GM23248 (cell line): ENCODE measurements around the gene WFIKKN2. TPM values are rescaled to one million over a fixed set of nuclear protein-coding genes. Genes with fewer than 3 reads are reported as not detected.

Experiments
- DNase-seq: peaks from one replicate; pipeline ENCODE4 v3.0.0-alpha.2; 2015
- H2AFZ ChIP-seq: fragments of 200-600 bp; sonication (generic); 2 replicates; pipeline ENCODE4 v1.6.1; 2016; ENCODE audit warnings: antibody characterized with exemption
- H3F3A ChIP-seq: fragments of 200-600 bp; sonication (generic); 2 replicates; pipeline ENCODE4 v1.6.1; 2016; ENCODE audit warnings: mild to moderate bottlenecking, antibody characterized with exemption, mixed run types; ENCODE audit not compliant: insufficient read depth
- H3K27ac ChIP-seq: fragments of 200-600 bp; sonication (generic); 2 replicates; pipeline ENCODE4 v1.5.1; 2016; ENCODE audit warnings: mild to moderate bottlenecking
- H3K27me3 ChIP-seq: fragments of 200-600 bp; sonication (generic); replicated peaks from 2 replicates; pipeline ENCODE4 v1.6.1; 2016; ENCODE audit warnings: mild to moderate bottlenecking; ENCODE audit not compliant: insufficient read depth
- H3K36me3 ChIP-seq: fragments of 200-600 bp; sonication (generic); 2 replicates; pipeline ENCODE4 v1.6.1; 2016; ENCODE audit warnings: low read depth, mild to moderate bottlenecking
- H3K4me1 ChIP-seq: fragments of 200-600 bp; sonication (generic); 2 replicates; pipeline ENCODE4 v1.6.1; 2016; ENCODE audit warnings: mild to moderate bottlenecking; ENCODE audit not compliant: insufficient read depth
- H3K4me2 ChIP-seq: fragments of 200-600 bp; sonication (generic); one replicate; pipeline ENCODE4 v1.6.1; 2016; ENCODE audit warnings: mild to moderate bottlenecking; ENCODE audit not compliant: unreplicated experiment
- H3K4me3 ChIP-seq: fragments of 200-600 bp; sonication (generic); 2 replicates; pipeline ENCODE4 v1.5.1; 2016; ENCODE audit warnings: mild to moderate bottlenecking
- H3K79me2 ChIP-seq: fragments of 200-600 bp; sonication (generic); 2 replicates; pipeline ENCODE4 v1.6.1; 2016; ENCODE audit warnings: mild to moderate bottlenecking; ENCODE audit not compliant: insufficient read depth
- H3K9ac ChIP-seq: fragments of 200-600 bp; sonication (generic); 2 replicates; pipeline ENCODE4 v1.6.1; 2016; ENCODE audit warnings: mild to moderate bottlenecking
- H3K9me2 ChIP-seq: fragments of 200-600 bp; sonication (generic); 2 replicates; pipeline ENCODE4 v1.6.1; 2016; ENCODE audit warnings: mixed run types, mild to moderate bottlenecking, moderate library complexity; ENCODE audit not compliant: insufficient read depth
- H3K9me3 ChIP-seq: fragments of 200-600 bp; sonication (generic); one replicate; pipeline ENCODE4 v1.6.1; 2017; ENCODE audit warnings: low read depth
- H4K20me1 ChIP-seq: fragments of 200-600 bp; sonication (generic); 2 replicates; pipeline ENCODE4 v1.6.0; 2016; ENCODE audit not compliant: insufficient read depth
- EZH2 ChIP-seq: fragments of 200-600 bp; sonication (generic); IDR thresholded peaks from 2 replicates; pipeline ENCODE4 v1.6.1; 2018; ENCODE audit warnings: antibody characterized with exemption, mild to moderate bottlenecking; ENCODE audit not compliant: insufficient read depth, poor library complexity, severe bottlenecking
- EZH2phosphoT487 ChIP-seq: fragments of 200-600 bp; sonication (generic); IDR thresholded peaks from 2 replicates; pipeline ENCODE4 v1.6.1; 2018; ENCODE audit warnings: antibody characterized with exemption, moderate library complexity, mild to moderate bottlenecking, low read depth; ENCODE audit not compliant: insufficient read depth
- WGBS, 2 experiments: methylation state at CpG; one replicate each; pipeline ENCODE4 v1.1.6; 2015 to 2017; ENCODE audit warnings: low lambda C conversion rate in 2 of 2, low coverage in 1 of 2; ENCODE audit errors: missing lambda C conversion rate in 2 of 2; 5-methylcytosine and 5-hydroxymethylcytosine counted together
- in situ Hi-C: fragments of 300-500 bp; cut with MboI; formaldehyde crosslinking; loops from 2 replicates; pipeline ENCODE4 v1.15.0; 2020
- polyA plus RNA-seq: library from polyadenylated mRNA; unstranded; fragments of >200 nt; fragmentation: Nextera tagmentation; extraction: Ambion mirVana; gene quantifications from 2 replicates; pipeline ENCODE4 v1.2.1, GENCODE V29; 2016
- total RNA-seq: library from RNA; depleted of rRNA; stranded (reverse); fragments of >200 nt; shearing (Covaris generic); gene quantifications from 2 replicates; pipeline ENCODE4 v1.2.3, GENCODE V29; 2014

The WFIKKN2 gene
- total and polyA plus RNA-seq, 2 experiments from 2014 or later: not detected

GRCh38 chr17:50790618-50791017 lies 44.8 kb upstream of the WFIKKN2 start:
- H3K36me3 ChIP-seq: no peaks in the 10 kb centered on the region
- no peak overlapping the region for H3K9ac ChIP-seq
- no peaks in the 10 kb centered on the region for H4K20me1 ChIP-seq
- no peaks in the 10 kb centered on the region for H3K79me2 ChIP-seq
- no peak overlapping the region for H3K27ac ChIP-seq
- H3K9me2 ChIP-seq: no peaks in the 10 kb centered on the region
- no peak overlapping the region for H3K4me3 ChIP-seq
- in situ Hi-C loops: no loop called here
- no peak for TF ChIP-seq EZH2phosphoT487
- TF ChIP-seq EZH2: no peak
- no peak overlapping the region for H3K4me2 ChIP-seq
- no peaks in the 10 kb centered on the region for H3K9me3 ChIP-seq
- no peak for DNase-seq
- H2AFZ ChIP-seq: no peak overlapping the region
- H3K4me1 ChIP-seq: no peaks in the 10 kb centered on the region
- H3F3A ChIP-seq: no peaks in the 10 kb centered on the region
- no peaks in the 10 kb centered on the region for H3K27me3 ChIP-seq
- 77 to 86% methylated on average over 6 of the region's 6 CpGs for WGBS, 2 experiments

- H3K4me3 ChIP-seq: no peak overlapping the region
- H3K79me2 ChIP-seq: no peaks in the 10 kb centered on the region
- no peaks in the 10 kb centered on the region for H3K27me3 ChIP-seq
- H3K27ac ChIP-seq: no peak overlapping the region
- no peaks in the 10 kb centered on the region for H3K36me3 ChIP-seq
- H3K9me2 ChIP-seq: no peaks in the 10 kb centered on the region
- H4K20me1 ChIP-seq: no peaks in the 10 kb centered on the region
- H3K9ac ChIP-seq: no peak overlapping the region
- H3K4me1 ChIP-seq: no peaks in the 10 kb centered on the region
- no peak overlapping the region for H2AFZ ChIP-seq
- in situ Hi-C loops: no loop called here
- H3K9me3 ChIP-seq: no peaks in the 10 kb centered on the region
- 79 to 83% methylated on average over 7 of the region's 7 CpGs for WGBS, 2 experiments
- no peak for DNase-seq
- H3K4me2 ChIP-seq: no peak overlapping the region
- H3F3A ChIP-seq: no peaks in the 10 kb centered on the region
- no peak for TF ChIP-seq EZH2
- no peak for TF ChIP-seq EZH2phosphoT487
Observed at GRCh38 chr17:50792132-50792531, 43.3 kb upstream of the WFIKKN2 start.

GRCh38 chr17:50793007-50793406 lies 42.4 kb upstream of the WFIKKN2 start:
- Histone ChIP-seq H3K4me1 (no peaks in the 10 kb centered on the region), H3K27me3 (no peaks in the 10 kb centered on the region), H3K4me2 (no peak overlapping the region), H4K20me1 (no peaks in the 10 kb centered on the region), H3K27ac (no peak overlapping the region), H3K9me3 (no peaks in the 10 kb centered on the region), H3K9ac (no peak overlapping the region), H2AFZ (no peak overlapping the region), H3F3A (no peaks in the 10 kb centered on the region), H3K4me3 (no peak overlapping the region), H3K9me2 (no peaks in the 10 kb centered on the region), H3K36me3 (no peaks in the 10 kb centered on the region), H3K79me2 (no peaks in the 10 kb centered on the region)
- TF ChIP-seq EZH2phosphoT487: no peak
- no peak for TF ChIP-seq EZH2
- DNase-seq: no peak
- in situ Hi-C loops: no loop called here
- WGBS, 2 experiments: 88 to 91% methylated on average over 8 of the region's 8 CpGs

GRCh38 chr17:50794361-50794760 lies 41.0 kb upstream of the WFIKKN2 start:
- TF ChIP-seq EZH2phosphoT487 (no peak), EZH2 (no peak)
- 81 to 84% methylated on average over 6 of the region's 6 CpGs for WGBS, 2 experiments
- Histone ChIP-seq H3K9ac (no peak overlapping the region), H3K79me2 (no peaks in the 10 kb centered on the region), H3K36me3 (no peaks in the 10 kb centered on the region), H3K4me3 (no peak overlapping the region), H3K4me2 (no peak overlapping the region), H3K9me3 (no peaks in the 10 kb centered on the region), H2AFZ (no peak overlapping the region), H3K4me1 (no peaks in the 10 kb centered on the region), H3K27ac (no peak overlapping the region), H3F3A (no peaks in the 10 kb centered on the region), H3K9me2 (no peaks in the 10 kb centered on the region), H3K27me3 (no peaks in the 10 kb centered on the region), H4K20me1 (no peaks in the 10 kb centered on the region)
- in situ Hi-C loops: no loop called here
- no peak for DNase-seq
